ENCODE measurements around the gene SLC4A7. TPM values are rescaled to one million over a fixed set of nuclear protein-coding genes. Genes with fewer than 3 reads are reported as not detected.

SLC4A7 gene
- polyA plus RNA-seq, 1 of the 3 experiments (the other 2 are of a cell fraction) = 3.9 TPM

GRCh38 chr3:27426926-27427325 is 57.3 kb downstream of the SLC4A7 start:
- H3K79me2 ChIP-seq (ENCODE audit: insufficient read depth) = peaks cover 14% of the 10 kb centered on the region; the same call in 1 of the 2 replicates
- CTCF ChIA-PET = interaction anchor here (1.1 to 1.6 kb wide), 3 partner anchors 24 to 255 kb away, joined by 3 to 5 read pairs (median 4); no protein-coding TSS in a partner anchor
- H3K36me3 ChIP-seq (replicated peaks in 1 of 2; ENCODE audit: control insufficient read depth in 1 of 2, insufficient read depth in 2 of 2, low read length in 1 of 2) = peaks cover 24 to 59% of the 10 kb centered on the region in 2 experiments

GRCh38 chr3:27425896-27426565 is 58.2 kb downstream of the SLC4A7 start:
- H3K4me1 ChIP-seq (ENCODE audit: control insufficient read depth in 1 of 2, insufficient read depth in 2 of 2, low read depth in 1 of 2, low read length in 1 of 2) = peaks cover 0 to 12% of the 10 kb centered on the region in 2 experiments; a peak in 2 of 4 replicates
- 89% methylated on average over 8 of the region's 8 CpGs for WGBS (ENCODE audit: low lambda C conversion rate)
- peaks cover 15% of the 10 kb centered on the region for H3F3A ChIP-seq (replicated peaks; ENCODE audit: insufficient read depth)
- H3K4me3 ChIP-seq (ENCODE audit: low read depth in 2 of 2, low read length in 1 of 2) = no peak overlapping the region
- no peak overlapping the region for H3K4me2 ChIP-seq
- POLR2A ChIA-PET = no interaction called here
- CTCF ChIA-PET = interaction anchor here (1.5 kb wide), 1 partner anchor 23 kb away, joined by 5 read pairs; no protein-coding TSS in a partner anchor
- no peaks in the 10 kb centered on the region for H3K9me2 ChIP-seq
- no peak for DNase-seq
- TF ChIP-seq TCF12 (IDR thresholded peaks at IDR 0.05) (no peak), USF1 (IDR thresholded peaks at IDR 0.05; ENCODE audit: borderline replicate concordance, low read depth) (no peak), GABPA (IDR thresholded peaks at IDR 0.05; ENCODE audit: low read depth) (no peak), RCOR1 (IDR thresholded peaks at IDR 0.05; ENCODE audit: low read length) (no peak), FOSL2 (IDR thresholded peaks at IDR 0.05; ENCODE audit: borderline replicate concordance, low read depth) (no peak), FOXM1 (IDR thresholded peaks at IDR 0.05; ENCODE audit: low read depth) (no peak)
- peaks cover 14% of the 10 kb centered on the region; the same call in 1 of the 2 replicates for H3K79me2 ChIP-seq (ENCODE audit: insufficient read depth)
- H3K9ac ChIP-seq = no peak overlapping the region
- 0 out of 2 replicates have a peak, but pooled peaks cover 4% of the 10 kb centered on the region for H4K20me1 ChIP-seq (ENCODE audit: insufficient read depth)
- peaks cover 16 to 64% of the 10 kb centered on the region in 2 experiments for H3K36me3 ChIP-seq (replicated peaks in 1 of 2; ENCODE audit: control insufficient read depth in 1 of 2, insufficient read depth in 2 of 2, low read length in 1 of 2)
- H3K27ac ChIP-seq (ENCODE audit: low read depth in 2 of 2, low read length in 1 of 2) = no peak overlapping the region
- H3K27me3 ChIP-seq (ENCODE audit: insufficient read depth) = no peaks in the 10 kb centered on the region
- no peaks in the 10 kb centered on the region for H3K9me3 ChIP-seq
- H2AFZ ChIP-seq (ENCODE audit: low read depth) = no peak overlapping the region

More at GRCh38 chr3:27426926-27427325, 57.3 kb downstream of the SLC4A7 start:
- TF ChIP-seq GABPA (IDR thresholded peaks at IDR 0.05; ENCODE audit: low read depth) (no peak), TAF1 (IDR thresholded peaks at IDR 0.05; ENCODE audit: borderline replicate concordance, low read depth, low read length) (no peak), EZH2phosphoT487 (IDR thresholded peaks at IDR 0.05; ENCODE audit: borderline replicate concordance, low read depth) (no peak), GATA2 (CRISPR knock-in tag; IDR thresholded peaks at IDR 0.05) (no peak), RAD21 (IDR thresholded peaks at IDR 0.05; ENCODE audit: low read length) (no peak), TEAD4 (IDR thresholded peaks at IDR 0.05; ENCODE audit: borderline replicate concordance, insufficient read depth) (no peak), YY1 (IDR thresholded peaks at IDR 0.05; ENCODE audit: low read depth) (no peak), SMC3 (IDR thresholded peaks at IDR 0.05; ENCODE audit: low read depth, low read length) (no peak), PBX3 (IDR thresholded peaks at IDR 0.05) (no peak), RFX5 (IDR thresholded peaks at IDR 0.05; ENCODE audit: low read length) (no peak), FOXM1 (IDR thresholded peaks at IDR 0.05; ENCODE audit: low read depth) (no peak), ELF1 (IDR thresholded peaks at IDR 0.05) (no peak)
- TF ChIP-seq, protein P1, sequence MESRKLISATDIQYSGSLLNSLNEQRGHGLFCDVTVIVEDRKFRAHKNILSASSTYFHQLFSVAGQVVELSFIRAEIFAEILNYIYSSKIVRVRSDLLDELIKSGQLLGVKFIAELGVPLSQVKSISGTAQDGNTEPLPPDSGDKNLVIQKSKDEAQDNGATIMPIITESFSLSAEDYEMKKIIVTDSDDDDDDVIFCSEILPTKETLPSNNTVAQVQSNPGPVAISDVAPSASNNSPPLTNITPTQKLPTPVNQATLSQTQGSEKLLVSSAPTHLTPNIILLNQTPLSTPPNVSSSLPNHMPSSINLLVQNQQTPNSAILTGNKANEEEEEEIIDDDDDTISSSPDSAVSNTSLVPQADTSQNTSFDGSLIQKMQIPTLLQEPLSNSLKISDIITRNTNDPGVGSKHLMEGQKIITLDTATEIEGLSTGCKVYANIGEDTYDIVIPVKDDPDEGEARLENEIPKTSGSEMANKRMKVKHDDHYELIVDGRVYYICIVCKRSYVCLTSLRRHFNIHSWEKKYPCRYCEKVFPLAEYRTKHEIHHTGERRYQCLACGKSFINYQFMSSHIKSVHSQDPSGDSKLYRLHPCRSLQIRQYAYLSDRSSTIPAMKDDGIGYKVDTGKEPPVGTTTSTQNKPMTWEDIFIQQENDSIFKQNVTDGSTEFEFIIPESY (IDR thresholded peaks at IDR 0.05; ENCODE audit: borderline replicate concordance, low read depth) = no peak
- TF ChIP-seq, protein P2, sequence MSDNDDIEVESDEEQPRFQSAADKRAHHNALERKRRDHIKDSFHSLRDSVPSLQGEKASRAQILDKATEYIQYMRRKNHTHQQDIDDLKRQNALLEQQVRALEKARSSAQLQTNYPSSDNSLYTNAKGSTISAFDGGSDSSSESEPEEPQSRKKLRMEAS (IDR thresholded peaks at IDR 0.05; ENCODE audit: low read depth) = no peak
- WGBS (ENCODE audit: low lambda C conversion rate) = 64% methylated on average over 1 of the region's 1 CpG
- Histone ChIP-seq H3K27me3 (ENCODE audit: insufficient read depth) (no peaks in the 10 kb centered on the region), H3K4me2 (no peak overlapping the region), H3K4me1 (ENCODE audit: control insufficient read depth in 1 of 2, insufficient read depth in 2 of 2, low read depth in 1 of 2, low read length in 1 of 2) (peaks cover 3 to 20% of the 10 kb centered on the region in 2 experiments), H3K27ac (ENCODE audit: low read depth in 2 of 2, low read length in 1 of 2) (no peak overlapping the region), H3K9me3 (no peaks in the 10 kb centered on the region), H2AFZ (ENCODE audit: low read depth) (no peak overlapping the region), H3K9ac (no peak overlapping the region), H3K4me3 (ENCODE audit: low read depth in 2 of 2, low read length in 1 of 2) (no peak overlapping the region), H4K20me1 (ENCODE audit: insufficient read depth) (peaks cover 11% of the 10 kb centered on the region), H3F3A (replicated peaks; ENCODE audit: insufficient read depth) (peaks cover 24% of the 10 kb centered on the region), H3K9me2 (no peaks in the 10 kb centered on the region)
- POLR2A ChIA-PET = no interaction called here
- DNase-seq = no peak

Data from SK-N-SH (cell line).